ENCODE data around the gene SLC37A4. TPM values are rescaled to one million over a fixed set of nuclear protein-coding genes. Genes with fewer than 3 reads are reported as not detected.
"Not testable (repeated sequence)": the region's sequence is repeated elsewhere in the genome, so short reads cannot be mapped to it uniquely, and the experiment has no call there.

SLC37A4 gene
- polyA plus RNA-seq, 1 of the 3 experiments (the other 2 are of a cell fraction) = 21.8 TPM

DNA sequence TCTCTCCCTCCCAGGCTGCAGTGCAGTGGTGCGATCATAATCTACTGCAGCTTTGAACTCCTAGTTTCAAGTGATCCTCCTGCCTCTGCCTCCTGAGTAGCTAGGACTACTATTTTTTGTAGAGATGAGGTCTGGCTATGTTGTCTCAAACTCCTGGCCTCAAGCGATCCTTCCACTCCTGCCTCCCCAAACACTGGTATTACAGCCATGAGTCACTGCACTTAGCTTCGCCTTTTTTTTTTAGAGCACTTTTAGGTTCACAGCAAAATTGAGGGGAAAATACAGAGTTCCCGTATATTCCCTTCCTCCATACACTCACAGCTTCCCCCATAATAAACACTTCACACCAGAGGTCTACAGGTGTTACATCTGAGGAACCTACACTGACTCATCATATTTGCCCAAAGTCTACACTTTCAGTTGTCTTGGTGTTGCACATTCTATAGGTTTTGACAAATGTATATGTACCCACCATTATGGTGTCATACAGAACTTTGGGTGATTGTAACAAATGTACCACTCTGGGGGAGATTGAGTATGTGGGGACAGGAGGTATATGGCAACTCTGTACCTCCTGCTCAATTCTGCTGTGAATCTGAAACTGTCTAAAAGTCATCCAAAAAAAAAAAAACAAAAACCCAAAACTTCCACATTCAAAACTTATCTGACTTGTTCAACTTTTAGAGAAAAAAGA, 11.3 kb upstream of the SLC37A4 start (continued):
- TF ChIP-seq RCOR1 (IDR thresholded peaks at IDR 0.05; ENCODE audit: low read length) (no peak), JUND (IDR thresholded peaks at IDR 0.05) (no peak), TEAD4 (IDR thresholded peaks at IDR 0.05; ENCODE audit: borderline replicate concordance, insufficient read depth) (no peak), NFIC (IDR thresholded peaks at IDR 0.05; ENCODE audit: borderline replicate concordance) (no peak), ELF1 (IDR thresholded peaks at IDR 0.05) (no peak), GABPA (IDR thresholded peaks at IDR 0.05; ENCODE audit: low read depth) (no peak), MEF2A (IDR thresholded peaks at IDR 0.05; ENCODE audit: borderline replicate concordance, low read depth) (no peak), ZBTB33 (IDR thresholded peaks at IDR 0.05; ENCODE audit: borderline replicate concordance, low read depth) (no peak), TAF1 (IDR thresholded peaks at IDR 0.05; ENCODE audit: borderline replicate concordance, low read depth, low read length) (no peak)

DNA sequence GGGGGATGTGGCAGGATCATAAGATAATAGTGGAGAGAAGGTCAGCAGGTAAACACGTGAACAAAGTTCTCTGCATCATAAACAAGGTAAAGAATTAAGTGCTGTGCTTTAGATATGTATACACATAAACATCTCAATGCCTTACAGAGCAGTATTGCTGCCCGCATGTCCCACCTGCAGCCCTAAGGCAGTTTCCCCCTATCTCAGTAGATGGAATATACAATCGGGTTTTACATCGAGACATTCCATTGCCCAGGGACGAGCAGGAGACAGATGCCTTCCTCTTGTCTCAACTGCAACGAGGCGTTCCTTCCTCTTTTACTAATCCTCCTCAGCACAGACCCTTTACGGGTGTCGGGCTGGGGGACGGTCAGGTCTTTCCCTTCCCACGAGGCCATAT, 8.8 kb upstream of the SLC37A4 start:
- DNase-seq; H3K4me1 ChIP-seq (ENCODE audit: control insufficient read depth in 1 of 2, insufficient read depth in 2 of 2, low read depth in 1 of 2, low read length in 1 of 2); H3F3A ChIP-seq (replicated peaks; ENCODE audit: insufficient read depth); H3K9ac ChIP-seq; H3K79me2 ChIP-seq (ENCODE audit: insufficient read depth); H3K4me3 ChIP-seq (ENCODE audit: low read depth in 2 of 2, low read length in 1 of 2); H3K4me2 ChIP-seq; H3K9me2 ChIP-seq; H3K36me3 ChIP-seq (replicated peaks in 1 of 2; ENCODE audit: control insufficient read depth in 1 of 2, insufficient read depth in 2 of 2, low read length in 1 of 2); H2AFZ ChIP-seq (ENCODE audit: low read depth); H3K27ac ChIP-seq (ENCODE audit: low read depth in 2 of 2, low read length in 1 of 2); H3K9me3 ChIP-seq; POLR2A ChIA-PET; CTCF ChIA-PET; H3K27me3 ChIP-seq (ENCODE audit: insufficient read depth); H4K20me1 ChIP-seq (ENCODE audit: insufficient read depth): not testable (repeated sequence)
- 84% methylated on average over 11 of the region's 11 CpGs for WGBS (ENCODE audit: low lambda C conversion rate)

DNA sequence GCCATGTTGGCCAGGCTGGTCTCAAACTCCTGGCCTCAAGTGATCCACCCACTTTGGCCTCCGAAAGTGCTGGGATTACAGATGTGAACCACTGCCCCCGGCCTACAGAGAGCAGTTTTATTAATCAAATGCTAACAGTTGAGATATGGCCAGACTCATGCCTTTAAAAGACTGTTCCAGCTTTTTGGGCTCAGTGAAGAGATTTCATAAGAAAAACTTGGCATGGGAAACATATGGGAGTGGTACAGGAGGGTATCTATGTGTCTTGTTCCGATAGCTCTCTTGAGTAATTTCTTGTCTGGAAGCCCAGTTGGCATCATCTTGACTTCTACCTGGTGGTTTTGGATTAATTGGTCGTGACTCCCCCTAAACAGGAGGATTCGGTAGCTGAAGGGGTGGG, 8.2 kb upstream of the SLC37A4 start:
- WGBS (ENCODE audit: low lambda C conversion rate) = 77% methylated on average over 5 of the region's 5 CpGs
- Histone ChIP-seq H3K79me2 (ENCODE audit: insufficient read depth) (no peaks in the 10 kb centered on the region), H3F3A (replicated peaks; ENCODE audit: insufficient read depth) (no peaks in the 10 kb centered on the region), H3K4me1 (ENCODE audit: control insufficient read depth in 1 of 2, insufficient read depth in 2 of 2, low read depth in 1 of 2, low read length in 1 of 2) (no peaks in the 10 kb centered on the region), H3K4me2 (no peak overlapping the region), H3K9me3 (no peaks in the 10 kb centered on the region), H3K4me3 (ENCODE audit: low read depth in 2 of 2, low read length in 1 of 2) (no peak overlapping the region), H3K9ac (no peak overlapping the region), H3K27ac (ENCODE audit: low read depth in 2 of 2, low read length in 1 of 2) (no peak overlapping the region), H4K20me1 (ENCODE audit: insufficient read depth) (no peaks in the 10 kb centered on the region), H2AFZ (ENCODE audit: low read depth) (no peak overlapping the region), H3K9me2 (no peaks in the 10 kb centered on the region), H3K27me3 (ENCODE audit: insufficient read depth) (no peaks in the 10 kb centered on the region), H3K36me3 (replicated peaks in 1 of 2; ENCODE audit: control insufficient read depth in 1 of 2, insufficient read depth in 2 of 2, low read length in 1 of 2) (no peaks in the 10 kb centered on the region)
- ChIA-PET CTCF (interaction anchor here (1.1 to 1.5 kb wide), 2 partner anchors 11 to 47 kb away, joined by 3 read pairs; no protein-coding TSS in a partner anchor), POLR2A (interaction anchor here (1.4 kb wide), 1 partner anchor 8 kb away, joined by 4 read pairs; no protein-coding TSS in a partner anchor)
- DNase-seq = no peak
- no peak for TF ChIP-seq TEAD4 (IDR thresholded peaks at IDR 0.05; ENCODE audit: borderline replicate concordance, insufficient read depth)
- TF ChIP-seq SIN3A (IDR thresholded peaks at IDR 0.05; ENCODE audit: borderline replicate concordance, low read depth, low read length) = no peak
- TF ChIP-seq RAD21 (IDR thresholded peaks at IDR 0.05; ENCODE audit: low read length) = no peak
- TF ChIP-seq MXI1 (IDR thresholded peaks at IDR 0.05; ENCODE audit: low read depth, low read length) = no peak
- TF ChIP-seq RXRA (IDR thresholded peaks at IDR 0.05; ENCODE audit: borderline replicate concordance, low read depth) = no peak
- TF ChIP-seq ZBTB33 (IDR thresholded peaks at IDR 0.05; ENCODE audit: borderline replicate concordance, low read depth) = no peak
- TF ChIP-seq POLR2AphosphoS5 (IDR thresholded peaks at IDR 0.05; ENCODE audit: low read depth, low read length) = no peak
- TF ChIP-seq RCOR1 (IDR thresholded peaks at IDR 0.05; ENCODE audit: low read length) = no peak
- no peak for TF ChIP-seq YY1 (IDR thresholded peaks at IDR 0.05; ENCODE audit: low read depth)
- TF ChIP-seq, protein P1, sequence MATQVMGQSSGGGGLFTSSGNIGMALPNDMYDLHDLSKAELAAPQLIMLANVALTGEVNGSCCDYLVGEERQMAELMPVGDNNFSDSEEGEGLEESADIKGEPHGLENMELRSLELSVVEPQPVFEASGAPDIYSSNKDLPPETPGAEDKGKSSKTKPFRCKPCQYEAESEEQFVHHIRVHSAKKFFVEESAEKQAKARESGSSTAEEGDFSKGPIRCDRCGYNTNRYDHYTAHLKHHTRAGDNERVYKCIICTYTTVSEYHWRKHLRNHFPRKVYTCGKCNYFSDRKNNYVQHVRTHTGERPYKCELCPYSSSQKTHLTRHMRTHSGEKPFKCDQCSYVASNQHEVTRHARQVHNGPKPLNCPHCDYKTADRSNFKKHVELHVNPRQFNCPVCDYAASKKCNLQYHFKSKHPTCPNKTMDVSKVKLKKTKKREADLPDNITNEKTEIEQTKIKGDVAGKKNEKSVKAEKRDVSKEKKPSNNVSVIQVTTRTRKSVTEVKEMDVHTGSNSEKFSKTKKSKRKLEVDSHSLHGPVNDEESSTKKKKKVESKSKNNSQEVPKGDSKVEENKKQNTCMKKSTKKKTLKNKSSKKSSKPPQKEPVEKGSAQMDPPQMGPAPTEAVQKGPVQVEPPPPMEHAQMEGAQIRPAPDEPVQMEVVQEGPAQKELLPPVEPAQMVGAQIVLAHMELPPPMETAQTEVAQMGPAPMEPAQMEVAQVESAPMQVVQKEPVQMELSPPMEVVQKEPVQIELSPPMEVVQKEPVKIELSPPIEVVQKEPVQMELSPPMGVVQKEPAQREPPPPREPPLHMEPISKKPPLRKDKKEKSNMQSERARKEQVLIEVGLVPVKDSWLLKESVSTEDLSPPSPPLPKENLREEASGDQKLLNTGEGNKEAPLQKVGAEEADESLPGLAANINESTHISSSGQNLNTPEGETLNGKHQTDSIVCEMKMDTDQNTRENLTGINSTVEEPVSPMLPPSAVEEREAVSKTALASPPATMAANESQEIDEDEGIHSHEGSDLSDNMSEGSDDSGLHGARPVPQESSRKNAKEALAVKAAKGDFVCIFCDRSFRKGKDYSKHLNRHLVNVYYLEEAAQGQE (IDR thresholded peaks at IDR 0.05; ENCODE audit: low read depth, low read length) = no peak
- no peak for TF ChIP-seq GABPA (IDR thresholded peaks at IDR 0.05; ENCODE audit: low read depth)
- TF ChIP-seq IRF3 (IDR thresholded peaks at IDR 0.05; ENCODE audit: low read depth, low read length) = no peak
